Measurements from ENCODE around the gene P2RX6. TPM values are rescaled to one million over a fixed set of nuclear protein-coding genes. Genes with fewer than 3 reads are reported as not detected.
"Not testable (repeated sequence)": the region's sequence is repeated elsewhere in the genome, so short reads cannot be mapped to it uniquely, and the experiment has no call there.

The P2RX6 gene
- total RNA-seq, 1 experiment from 2014 or later, result 10.0 TPM

DNA sequence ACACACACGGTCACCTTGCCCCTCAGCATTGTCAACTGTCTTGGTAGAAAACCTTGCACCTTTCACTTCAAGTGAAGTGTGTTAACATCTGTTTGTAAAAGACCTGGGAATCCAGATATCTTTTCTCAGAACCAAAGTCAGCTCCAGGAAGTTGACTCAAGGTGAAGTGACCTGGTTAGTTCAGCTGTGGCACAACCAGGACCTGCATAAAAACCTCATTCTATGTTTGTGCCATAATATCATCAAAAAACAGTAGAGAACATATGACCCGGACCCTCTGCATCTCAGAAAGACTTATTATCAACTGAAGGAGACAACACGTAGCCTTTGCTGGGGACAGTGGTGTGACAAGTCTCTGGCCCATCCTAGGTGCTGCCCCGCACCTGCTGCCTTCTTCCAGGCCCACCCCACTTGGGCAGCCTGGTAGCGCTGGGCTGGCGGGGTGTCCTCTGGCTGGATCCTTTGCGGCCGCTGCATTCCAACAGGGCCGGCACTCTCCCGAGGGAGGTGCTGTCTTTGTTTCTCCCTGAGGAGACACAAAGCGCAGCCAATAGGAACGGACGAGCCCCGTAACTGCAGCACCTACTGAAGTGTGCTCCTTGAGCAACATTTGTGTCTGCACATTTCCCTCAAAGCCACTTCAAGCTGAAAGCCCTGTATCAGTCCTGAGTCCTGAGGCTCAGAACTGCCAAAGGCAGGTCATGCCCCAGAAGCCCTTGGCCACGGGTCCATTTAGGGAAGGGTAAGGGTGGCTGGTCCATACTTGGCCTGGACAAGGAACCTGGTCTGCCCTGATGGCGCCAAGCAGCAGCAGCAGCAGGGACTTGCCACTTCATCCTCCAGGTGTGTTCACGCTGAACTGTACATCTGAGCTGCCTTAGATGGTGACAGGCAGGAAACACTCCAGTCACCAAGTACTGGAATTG lies 56.0 kb downstream of the P2RX6 start:
- H3K27me3 ChIP-seq, result no peaks in the 10 kb centered on the region
- no peak overlapping the region for H3K4me3 ChIP-seq
- H3K9me3 ChIP-seq, result no peaks in the 10 kb centered on the region
- no peaks in the 10 kb centered on the region for H3K36me3 ChIP-seq
- DNase-seq, result no peak

DNA sequence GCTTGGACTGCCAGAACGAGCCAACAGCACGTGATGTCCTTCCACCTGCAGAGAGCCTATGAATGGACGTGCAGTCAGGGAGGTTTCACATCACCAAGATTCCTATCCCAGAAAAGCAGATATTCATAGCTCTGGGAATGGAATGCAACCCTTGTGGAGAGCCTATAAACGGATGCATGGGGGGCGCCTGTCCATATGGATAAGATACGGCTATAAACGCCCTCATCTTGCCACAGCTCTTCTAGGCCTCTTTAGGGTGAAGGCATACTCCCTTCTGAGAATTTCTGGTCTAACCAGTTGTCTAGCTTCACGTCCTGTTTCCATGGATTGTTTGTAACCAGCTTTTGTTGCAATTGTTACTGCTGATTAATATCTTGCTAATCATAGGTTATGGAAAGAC lies 56.8 kb downstream of the P2RX6 start:
- DNase-seq, result not testable (repeated sequence)

DNA sequence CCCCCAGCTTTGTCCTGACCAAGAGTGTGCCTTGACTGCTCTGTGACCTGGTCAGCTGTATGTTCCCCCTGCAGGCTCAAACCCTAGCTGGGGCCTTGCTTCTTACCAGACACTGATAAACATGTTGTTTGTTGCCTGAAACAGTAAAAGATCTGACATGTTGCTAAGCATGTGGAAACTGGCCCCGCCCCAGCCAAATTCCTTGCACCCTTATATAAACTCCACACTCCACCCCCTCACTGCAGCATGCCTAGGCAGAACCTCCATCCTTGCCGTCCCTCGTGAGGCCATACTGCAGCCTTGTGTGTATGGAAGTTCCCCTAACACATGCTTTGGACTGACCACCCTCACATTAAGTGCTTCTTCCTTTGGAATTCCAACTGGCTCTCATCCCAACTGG lies 58.1 kb downstream of the P2RX6 start:
- H3K4me3 ChIP-seq, result no peak overlapping the region
- no peaks in the 10 kb centered on the region for H3K9me3 ChIP-seq
- no peaks in the 10 kb centered on the region for H3K27me3 ChIP-seq
- DNase-seq, result no peak
- no peaks in the 10 kb centered on the region for H3K36me3 ChIP-seq

More for the DNA sequence above, 56.8 kb downstream of the P2RX6 start:
- H3K4me3 ChIP-seq, H3K36me3 ChIP-seq, H3K27me3 ChIP-seq, H3K9me3 ChIP-seq: not testable (repeated sequence)

DNA sequence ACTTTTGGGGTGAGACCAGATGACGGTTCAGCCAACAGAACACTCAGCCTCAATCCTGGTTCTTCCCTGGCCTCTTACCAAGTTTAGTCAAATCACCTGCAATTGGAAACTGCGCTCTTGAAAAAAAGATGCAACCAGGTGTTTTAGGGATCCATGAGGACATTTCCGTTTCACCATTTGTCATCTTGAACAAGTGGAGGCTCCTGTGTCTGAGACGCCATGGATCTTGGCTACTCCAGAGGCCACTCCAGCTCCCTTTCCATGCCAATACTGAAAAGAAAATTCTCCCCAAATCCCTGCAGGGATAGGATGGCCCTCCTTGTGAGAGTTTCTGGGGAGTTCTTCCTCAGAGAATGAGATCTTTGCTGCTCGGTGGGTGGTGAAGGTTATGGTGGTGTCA lies 58.5 kb downstream of the P2RX6 start:
- no peaks in the 10 kb centered on the region for H3K9me3 ChIP-seq
- H3K27me3 ChIP-seq, result no peaks in the 10 kb centered on the region
- no peak for DNase-seq
- H3K4me3 ChIP-seq, result no peak overlapping the region
- H3K36me3 ChIP-seq, result no peaks in the 10 kb centered on the region

DNA sequence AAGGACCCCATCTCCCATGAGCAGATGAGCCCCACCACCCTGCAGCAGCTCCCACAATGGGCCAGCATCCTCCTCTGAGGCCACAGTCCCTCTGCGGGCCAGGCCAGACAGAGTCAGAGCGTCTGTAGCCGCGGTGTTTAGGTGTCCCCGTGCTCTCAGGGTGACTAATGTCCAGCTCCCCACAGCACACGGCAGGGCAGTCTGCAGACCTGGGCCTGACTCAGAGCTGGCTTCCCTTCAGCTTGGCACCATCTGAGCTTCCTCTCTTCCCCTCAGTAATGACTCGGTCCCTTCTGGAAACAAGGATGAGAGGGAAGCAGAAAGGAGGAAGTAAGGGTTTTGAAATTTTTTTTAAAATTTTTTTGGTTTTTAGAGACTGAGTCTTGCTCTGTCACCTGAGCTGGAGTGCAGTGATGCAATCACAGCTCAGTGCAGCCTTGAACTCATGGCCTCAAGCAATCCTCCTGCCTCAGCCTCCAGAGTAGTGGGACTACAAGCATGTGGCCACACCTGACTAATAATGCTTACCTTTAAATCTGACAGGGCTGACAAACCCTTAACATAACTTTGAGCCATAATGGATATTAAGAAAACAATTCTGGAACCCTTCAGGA lies 59.2 kb downstream of the P2RX6 start:
- H3K4me3 ChIP-seq, result no peak overlapping the region
- H3K27me3 ChIP-seq, result no peaks in the 10 kb centered on the region
- peak; percentile 92 for DNase-seq
- H3K36me3 ChIP-seq, result no peaks in the 10 kb centered on the region
- H3K9me3 ChIP-seq, result no peaks in the 10 kb centered on the region

DNA sequence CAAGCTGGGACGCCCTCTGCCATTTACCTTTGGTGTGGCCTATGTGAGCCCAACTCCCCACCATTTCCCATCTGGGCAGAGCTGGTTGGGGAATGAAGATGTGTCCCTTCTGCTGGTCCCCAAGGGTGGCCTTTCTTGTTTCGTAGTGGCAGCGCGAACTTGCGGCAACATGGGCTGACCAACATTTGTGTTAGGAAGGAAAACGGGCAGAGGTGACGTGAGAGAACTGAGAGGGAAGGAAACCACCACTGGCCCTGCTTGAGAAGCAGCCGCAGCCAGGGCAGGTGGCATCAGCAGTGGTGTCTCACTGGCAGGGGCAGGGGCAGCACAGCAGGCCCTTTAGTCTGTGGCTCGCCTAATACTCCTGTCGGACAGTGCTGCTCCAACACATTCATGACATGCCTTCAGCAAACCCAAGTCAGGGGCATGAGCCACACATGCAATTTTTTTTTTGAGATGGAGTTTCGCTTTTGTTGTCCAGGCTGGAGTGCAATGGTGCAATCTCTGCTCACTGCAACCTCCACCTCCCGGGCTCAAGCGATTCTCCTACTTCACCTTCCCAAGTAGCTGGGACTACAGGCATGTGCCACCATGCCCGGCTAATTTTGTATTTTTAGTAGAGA lies 60.7 kb downstream of the P2RX6 start:
- Histone ChIP-seq H3K9me3 (no peaks in the 10 kb centered on the region), H3K4me3 (no peak overlapping the region)

DNA sequence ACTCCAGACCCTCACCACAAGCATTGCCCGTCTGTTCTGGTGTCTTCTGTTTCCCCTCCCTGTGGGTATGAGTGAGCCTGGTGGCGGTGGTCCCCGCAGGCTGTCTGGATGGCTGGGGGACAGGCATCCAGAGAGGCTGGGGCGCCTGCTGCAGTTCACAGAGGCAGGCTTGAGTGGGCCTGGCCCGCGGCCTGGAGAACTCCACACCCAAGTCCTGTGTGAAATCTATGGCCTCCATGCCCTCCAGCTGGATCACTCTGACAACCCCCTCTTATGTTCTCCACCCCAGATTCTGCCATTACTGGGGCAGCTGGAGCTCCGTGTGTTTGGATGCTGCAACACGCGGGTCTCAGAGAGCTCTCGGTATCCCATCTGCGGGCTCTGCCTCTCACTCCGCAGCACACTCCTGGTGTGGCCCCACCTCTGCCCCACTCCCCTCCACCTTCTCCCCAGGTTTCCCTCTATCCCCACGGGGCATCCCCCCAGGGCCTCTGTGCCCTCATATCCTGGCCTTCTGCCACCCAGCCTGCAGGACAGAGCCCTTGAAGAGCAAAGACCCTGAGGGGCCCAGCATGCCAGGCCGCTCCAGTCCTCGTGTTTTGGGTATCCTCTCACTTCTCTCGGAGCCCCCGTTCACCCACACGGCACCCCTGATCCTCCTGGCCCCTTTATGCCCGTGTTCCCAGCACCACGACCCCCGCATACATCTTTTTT lies 62.1 kb downstream of the P2RX6 start:
- Histone ChIP-seq H3K9me3 (no peaks in the 10 kb centered on the region), H3K36me3 (no peaks in the 10 kb centered on the region), H3K27me3 (no peaks in the 10 kb centered on the region), H3K4me3 (no peak overlapping the region)
- DNase-seq, result no peak

More for the DNA sequence above, 60.7 kb downstream of the P2RX6 start:
- Histone ChIP-seq H3K27me3 (no peaks in the 10 kb centered on the region), H3K36me3 (no peaks in the 10 kb centered on the region)
- no peak for DNase-seq

Other genes with a start within 250 kb of the P2RX6 start
- not detected in 2 replicates for gene SERPIND1, start 241.1 kb upstream of the P2RX6 start, total RNA-seq (2014; rRNA removed; shearing (Covaris generic); ENCODE audit: low replicate concordance)
- 19.7 and 24.3 TPM in 2 replicates for gene PI4KA, start 156.4 kb upstream of the P2RX6 start, total RNA-seq (2014; rRNA removed; shearing (Covaris generic); ENCODE audit: low replicate concordance)
- gene SNAP29, start 156.2 kb upstream of the P2RX6 start, total RNA-seq (2014; rRNA removed; shearing (Covaris generic); ENCODE audit: low replicate concordance), result 9.1 and 10.0 TPM in 2 replicates
- gene CRKL, start 97.8 kb upstream of the P2RX6 start, total RNA-seq (2014; rRNA removed; shearing (Covaris generic); ENCODE audit: low replicate concordance), result 23.1 and 25.0 TPM in 2 replicates
- 0.56 TPM in 1 of 2 replicates, not detected in the other for gene AIFM3, start 47.9 kb upstream of the P2RX6 start, total RNA-seq (2014; rRNA removed; shearing (Covaris generic); ENCODE audit: low replicate concordance)
- 21.2 and 25.3 TPM in 2 replicates for gene LZTR1, start 32.9 kb upstream of the P2RX6 start, total RNA-seq (2014; rRNA removed; shearing (Covaris generic); ENCODE audit: low replicate concordance)
- gene THAP7, start 13.0 kb upstream of the P2RX6 start, total RNA-seq (2014; rRNA removed; shearing (Covaris generic); ENCODE audit: low replicate concordance), result 33.8 and 46.5 TPM in 2 replicates
- gene SLC7A4, start 17.4 kb downstream of the P2RX6 start, total RNA-seq (2014; rRNA removed; shearing (Covaris generic); ENCODE audit: low replicate concordance), result not detected in 2 replicates
- not detected in 2 replicates for gene LRRC74B, start 30.8 kb downstream of the P2RX6 start, total RNA-seq (2014; rRNA removed; shearing (Covaris generic); ENCODE audit: low replicate concordance)